Stimulated activated CD4-positive, alpha-beta T cell treated with anti-CD3 and anti-CD28 coated beads, Interleukin-4, amount 100 ng/mL, for 4 hours (primary cell): ENCODE data around the gene TTC12.

Experiments
- DNase-seq, 2 experiments: peaks; one replicate each; pipeline ENCODE4 v3.0.0-alpha.2; 2020

Gene TTC12

GRCh38 chr11:113376156-113376555, 61.8 kb downstream of the TTC12 start:
- DNase-seq: no peak

- no peak for DNase-seq
Observed at GRCh38 chr11:113377681-113378412, 63.5 kb downstream of the TTC12 start.

- no peak for DNase-seq
Observed at GRCh38 chr11:113378692-113379091, 64.3 kb downstream of the TTC12 start.

- DNase-seq: no peak
Observed at GRCh38 chr11:113382121-113382520, 67.7 kb downstream of the TTC12 start.

- DNase-seq: no peak
Observed at GRCh38 chr11:113384551-113384950, 70.2 kb downstream of the TTC12 start.

GRCh38 chr11:113385749-113386148, 71.4 kb downstream of the TTC12 start:
- no peak for DNase-seq

- no peak for DNase-seq
Observed at GRCh38 chr11:113386866-113387265, 72.5 kb downstream of the TTC12 start.

- no peak for DNase-seq
Observed at GRCh38 chr11:113387605-113388211, 73.3 kb downstream of the TTC12 start, which contains the start of gene ANKK1. ANKK1 (plus strand) TSS chr11:113387779; CDS start chr11:113387885, 106 bp downstream.

GRCh38 chr11:113389272-113389671, 74.9 kb downstream of the TTC12 start:
- DNase-seq: no peak

- no peak for DNase-seq
Observed at GRCh38 chr11:113392236-113392921, 78.0 kb downstream of the TTC12 start.

- DNase-seq: no peak
Observed at GRCh38 chr11:113393501-113393985, 79.2 kb downstream of the TTC12 start.

GRCh38 chr11:113394919-113395318, 80.5 kb downstream of the TTC12 start:
- DNase-seq: no peak

GRCh38 chr11:113395782-113396336, 81.5 kb downstream of the TTC12 start:
- DNase-seq: no peak

- DNase-seq: no peak
Observed at GRCh38 chr11:113396690-113397089, 82.3 kb downstream of the TTC12 start.

- DNase-seq: no peak
Observed at GRCh38 chr11:113397212-113397611, 82.8 kb downstream of the TTC12 start.

- DNase-seq: no peak
Observed at GRCh38 chr11:113397821-113398220, 83.4 kb downstream of the TTC12 start.

GRCh38 chr11:113398669-113399430, 84.5 kb downstream of the TTC12 start:
- DNase-seq: no peak

GRCh38 chr11:113400631-113401230, 86.3 kb downstream of the TTC12 start:
- no peak for DNase-seq

- DNase-seq: no peak
Observed at GRCh38 chr11:113401718-113402117, 87.3 kb downstream of the TTC12 start.

- no peak for DNase-seq
Observed at GRCh38 chr11:113404859-113405430, 90.6 kb downstream of the TTC12 start.

- no peak for DNase-seq
Observed at GRCh38 chr11:113405724-113406478, 91.5 kb downstream of the TTC12 start.
